Breast epithelium (tissue), 4 donors: Measurements from ENCODE around the gene IGFLR1. TPM values are rescaled to one million over a fixed set of nuclear protein-coding genes. Genes with fewer than 3 reads are reported as not detected.
A peak's percentile ranks its signal among the peaks of the same experiment; 100 is the strongest.

ENCODE experiments used
- DNase-seq, 2 donors: peaks; one replicate each; pipeline ENCODE4 v3.0.0-alpha.2; 2019; ENCODE audit warnings: low spot score in 2 of 2
- H3K27ac ChIP-seq, 2 donors: fragments of 200-600 bp; sonication (generic) in 1 of 2; one replicate each; pipeline ENCODE4 v1.5.1; 2016 to 2019; ENCODE audit warnings: mild to moderate bottlenecking in 1 of 2
- H3K27me3 ChIP-seq, 2 donors: fragments of 200-600 bp; sonication (generic) in 1 of 2; one replicate each; pipeline versions ENCODE4 v1.5.1 to v1.6.0; 2017 to 2019; ENCODE audit warnings: control low read depth in 1 of 2, mild to moderate bottlenecking in 1 of 2
- H3K36me3 ChIP-seq: fragments of 200-600 bp; one replicate; pipeline ENCODE4 v1.5.1; 2019
- H3K4me1 ChIP-seq, 2 donors: fragments of 200-600 bp; sonication (generic); one replicate each; pipeline ENCODE4 v1.5.1; 2016 to 2019; ENCODE audit warnings: control low read depth in 1 of 2
- H3K4me3 ChIP-seq, 3 donors: fragments of 200-600 bp; sonication (generic); 1 replicate in 2 of 3; 2 replicates in 1 of 3; pipeline ENCODE4 v1.5.1; 2016 to 2019; ENCODE audit warnings: mild to moderate bottlenecking in 3 of 3, moderate library complexity in 2 of 3
- H3K9me3 ChIP-seq, 2 donors: fragments of 200-600 bp; sonication (generic) in 1 of 2; one replicate each; pipeline ENCODE4 v1.5.1; 2016 to 2019; ENCODE audit warnings: control low read depth in 1 of 2
- CTCF ChIP-seq, 3 donors: fragments of 450-650 bp; IDR thresholded peaks; one replicate each; pipeline ENCODE4 v1.5.1; 2016 to 2017; ENCODE audit warnings: antibody characterized with exemption in 3 of 3, mild to moderate bottlenecking in 3 of 3, moderate library complexity in 3 of 3
- POLR2A ChIP-seq: fragments of 450-650 bp; IDR thresholded peaks from one replicate; pipeline ENCODE4 v1.6.1; 2016; ENCODE audit warnings: antibody characterized with exemption, mild to moderate bottlenecking, moderate library complexity
- POLR2AphosphoS5 ChIP-seq, 3 donors: sonication (generic); formaldehyde crosslinking; IDR thresholded peaks; one replicate each; pipeline ENCODE4 v1.6.1; 2017; ENCODE audit warnings: antibody characterized with exemption in 3 of 3
- intact Hi-C: fragments of 100-400 bp; cut with DNase I; formaldehyde crosslinking; loops from one replicate; pipeline ENCODE4 v1.15.1; 2023; ENCODE audit warnings: low total_unique reads
- total RNA-seq, 3 donors: library from RNA; depleted of rRNA; stranded (reverse); fragments of >200 nt; gene quantifications; one replicate each; pipeline ENCODE4 v1.1.0, GENCODE V29; 2016

The IGFLR1 gene
- total RNA-seq, 3 donors from 2014 or later: 8.8 to 16.1 (median 14.1) TPM

- intact Hi-C loops: no loop called here
- DNase-seq: no peak
- Histone ChIP-seq H3K4me1 (peaks cover 2 to 8% of the 10 kb centered on the region in 2 donors), H3K4me3 (no peak overlapping the region), H3K36me3 (peaks cover 4% of the 10 kb centered on the region), H3K27me3 (no peaks in the 10 kb centered on the region), H3K9me3 (no peaks in the 10 kb centered on the region), H3K27ac (peak overlapping the region; percentile 98)
- no peak for TF ChIP-seq POLR2AphosphoS5 (IDR thresholded peaks at IDR 0.05)
- TF ChIP-seq POLR2A: no peak
- TF ChIP-seq CTCF (IDR thresholded peaks at IDR 0.05): no peak
These were observed 11.6 kb upstream of the IGFLR1 start for GRCh38 chr19:35753634-35754369.

- intact Hi-C loops: no loop called here
- Histone ChIP-seq H3K27me3 (no peaks in the 10 kb centered on the region), H3K4me3 (no peak overlapping the region), H3K9me3 (no peaks in the 10 kb centered on the region), H3K36me3 (peaks cover 4% of the 10 kb centered on the region), H3K27ac (no peak overlapping the region), H3K4me1 (peaks cover 2 to 5% of the 10 kb centered on the region in 2 donors)
- no peak for DNase-seq
- TF ChIP-seq POLR2A: no peak
- TF ChIP-seq CTCF (IDR thresholded peaks at IDR 0.05): no peak
- TF ChIP-seq POLR2AphosphoS5 (IDR thresholded peaks at IDR 0.05): no peak
These were observed 10.6 kb upstream of the IGFLR1 start for GRCh38 chr19:35752746-35753350.

GRCh38 chr19:35751839-35752745, 9.8 kb upstream of the IGFLR1 start:
- DNase-seq: no peak
- Histone ChIP-seq H3K27me3 (no peaks in the 10 kb centered on the region), H3K4me3 (no peak overlapping the region), H3K27ac (no peak overlapping the region), H3K36me3 (peaks cover 4% of the 10 kb centered on the region), H3K9me3 (no peaks in the 10 kb centered on the region), H3K4me1 (peaks cover 2 to 5% of the 10 kb centered on the region in 2 donors)
- intact Hi-C loops: no loop called here
- TF ChIP-seq POLR2AphosphoS5 (IDR thresholded peaks at IDR 0.05) (no peak), POLR2A (no peak), CTCF (IDR thresholded peaks at IDR 0.05) (no peak)

- TF ChIP-seq CTCF (IDR thresholded peaks at IDR 0.05) (no peak), POLR2AphosphoS5 (IDR thresholded peaks at IDR 0.05) (no peak), POLR2A (no peak)
- Histone ChIP-seq H3K9me3 (no peaks in the 10 kb centered on the region), H3K4me3 (peak overlapping the region in 1 of 3 donors; percentile 34), H3K27ac (peak overlapping the region; percentile 52 to 78), H3K27me3 (no peaks in the 10 kb centered on the region), H3K36me3 (peaks cover 4% of the 10 kb centered on the region), H3K4me1 (peaks cover 2 to 17% of the 10 kb centered on the region in 2 donors)
- DNase-seq: no peak
- intact Hi-C loops: no loop called here
These were observed 7.9 kb upstream of the IGFLR1 start for GRCh38 chr19:35750167-35750566.
